ENCODE measurements around the gene RPUSD1.

DNA sequence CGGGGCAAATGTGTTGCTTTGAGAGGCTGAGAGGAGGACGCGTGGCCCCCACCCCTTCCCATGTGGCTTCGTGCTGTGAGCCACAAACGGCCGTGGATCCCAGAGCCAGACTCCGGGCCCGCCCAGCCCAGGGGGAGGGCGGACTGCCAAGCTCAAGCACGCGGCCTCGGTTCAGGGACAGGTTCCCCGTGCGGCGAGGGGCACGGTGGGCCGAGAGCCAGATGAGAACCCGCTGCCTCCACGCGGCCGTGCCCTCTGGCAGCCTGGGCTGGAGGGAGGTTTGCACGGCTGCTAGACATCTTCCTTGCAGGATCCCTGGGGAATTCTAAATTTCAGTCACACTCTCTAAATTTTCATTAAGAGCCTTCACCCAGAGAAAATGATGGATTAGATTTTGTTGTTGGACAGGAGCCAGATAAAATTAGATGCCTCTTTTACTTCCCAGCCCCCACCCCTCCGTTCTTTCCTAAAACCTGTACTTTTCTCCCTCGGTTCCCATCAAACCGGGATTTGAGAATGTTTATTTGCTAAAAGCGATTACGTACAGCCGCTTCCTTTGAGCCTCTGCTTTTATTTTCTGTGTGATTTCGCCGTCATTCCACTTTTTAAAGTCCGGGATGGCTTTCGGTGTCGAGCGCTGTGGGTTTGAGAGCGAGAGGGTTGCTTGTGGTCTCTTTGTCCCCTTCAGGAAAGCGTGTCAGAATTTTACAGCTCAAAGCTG lies 37.3 kb upstream of the RPUSD1 start:
- TF ChIP-seq CTCF (IDR thresholded peaks at IDR 0.05), result no peak
- no peak for TF ChIP-seq PBX3 (IDR thresholded peaks at IDR 0.05)
- TF ChIP-seq JUN (IDR thresholded peaks at IDR 0.05), result no peak
